IMR-90 (cell line): ENCODE results near the gene ZSCAN5A. TPM values are rescaled to one million over a fixed set of nuclear protein-coding genes. Genes with fewer than 3 reads are reported as not detected.
"Not testable (repeated sequence)": the region's sequence is repeated elsewhere in the genome, so short reads cannot be mapped to it uniquely, and the experiment has no call there.

Source experiments
- ATAC-seq: fragments of 200-7000 bp; cut with Tn5 transposase; 2 replicates; pipeline ENCODE4 v1.9.1; 2020; ENCODE audit warnings: low read depth, mild to moderate bottlenecking, moderate library complexity
- BruUV-seq: library from RNA; stranded (reverse); fragments of 400-500 nt; replicated peaks from 2 replicates; lab custom pipeline; 2021; lab: Mats Ljungman, UMichigan
- CTCF ChIA-PET: fragments of 300-600 bp; formaldehyde crosslinking; extraction: SDS; loops from one replicate; lab custom pipeline; 2021; ENCODE audit warnings: antibody characterized with exemption; lab: Yijun Ruan, JAX
- POLR2A ChIA-PET: fragments of 300-600 bp; sonication (Branson Sonifier 250); formaldehyde crosslinking; loops from one replicate; lab custom pipeline; 2022; ENCODE audit warnings: antibody characterized with exemption; ENCODE audit not compliant: unreplicated experiment; lab: Charles Lee
- DNase-seq: peaks from one replicate; pipeline ENCODE4 v3.0.0; 2013
- H2AFZ ChIP-seq: replicated peaks from 2 replicates; pipeline ENCODE3; 2013; ENCODE audit warnings: low read length, mild to moderate bottlenecking; ENCODE audit not compliant: poor library complexity
- H2AK5ac ChIP-seq: 2 replicates; pipeline ENCODE4 v1.6.1; 2013; ENCODE audit warnings: low read depth, low read length, inconsistent platforms
- H2AK9ac ChIP-seq: replicated peaks from 2 replicates; pipeline ENCODE3; 2013; ENCODE audit warnings: mild to moderate bottlenecking, low read depth, low read length, moderate library complexity; ENCODE audit not compliant: poor library complexity
- H2BK120ac ChIP-seq: 2 replicates; pipeline ENCODE4 v1.6.1; 2013; ENCODE audit warnings: low read depth, low read length, inconsistent platforms
- H2BK15ac ChIP-seq: 3 replicates; pipeline ENCODE4 v1.6.1; 2013; ENCODE audit warnings: low read depth, low read length, inconsistent platforms
- H2BK20ac ChIP-seq: 2 replicates; pipeline ENCODE4 v1.6.1; 2013; ENCODE audit warnings: low read depth, mild to moderate bottlenecking, inconsistent platforms, low read length, moderate library complexity
- H2BK5ac ChIP-seq: 2 replicates; pipeline ENCODE4 v1.6.1; 2013; ENCODE audit warnings: mild to moderate bottlenecking, low read depth, low read length, inconsistent platforms; ENCODE audit not compliant: poor library complexity, severe bottlenecking
- H3K14ac ChIP-seq: replicated peaks from 2 replicates; pipeline ENCODE4 v1.6.1; 2013; ENCODE audit warnings: low read depth, low read length, inconsistent platforms
- H3K18ac ChIP-seq: 2 replicates; pipeline ENCODE4 v1.6.1; 2013; ENCODE audit warnings: low read depth, low read length, control low read depth
- H3K23ac ChIP-seq: 2 replicates; pipeline ENCODE4 v1.6.1; 2013; ENCODE audit warnings: low read depth, low read length, inconsistent platforms
- H3K27ac ChIP-seq: 2 replicates; pipeline ENCODE4 v1.5.1; 2013; ENCODE audit warnings: mild to moderate bottlenecking, control low read depth, low read length; ENCODE audit not compliant: insufficient read depth
- H3K27me3 ChIP-seq: 2 replicates; pipeline ENCODE4 v1.6.1; 2013; ENCODE audit warnings: low read length; ENCODE audit not compliant: control insufficient read depth, insufficient read depth
- H3K36me3 ChIP-seq: 2 replicates; pipeline ENCODE4 v1.6.1; 2013; ENCODE audit warnings: low read length, mixed read lengths; ENCODE audit not compliant: control insufficient read depth, insufficient read depth
- H3K4ac ChIP-seq: 2 replicates; pipeline ENCODE4 v1.6.1; 2013; ENCODE audit warnings: low read depth, low read length, inconsistent platforms
- H3K4me1 ChIP-seq: 2 replicates; pipeline ENCODE4 v1.6.1; 2013; ENCODE audit warnings: low read length, mixed read lengths; ENCODE audit not compliant: control insufficient read depth, insufficient read depth
- H3K4me2 ChIP-seq: 2 replicates; pipeline ENCODE4 v1.6.1; 2013; ENCODE audit warnings: low read depth, mild to moderate bottlenecking, control low read depth, low read length, moderate library complexity
- H3K4me3 ChIP-seq: 2 replicates; pipeline ENCODE4 v1.5.1; 2013; ENCODE audit warnings: low read depth, mild to moderate bottlenecking, control low read depth, low read length, moderate library complexity; ENCODE audit not compliant: insufficient read depth
- H3K56ac ChIP-seq: 2 replicates; pipeline ENCODE4 v1.6.1; 2013; ENCODE audit warnings: low read length, inconsistent platforms; ENCODE audit not compliant: insufficient read depth; ENCODE audit errors: extremely low read depth
- H3K79me1 ChIP-seq, 2 experiments: 2 replicates each; pipeline ENCODE4 v1.6.1; 2013; ENCODE audit warnings: low read length in 2 of 2, inconsistent platforms in 1 of 2, low read depth in 1 of 2
- H3K9ac ChIP-seq: 2 replicates; pipeline ENCODE4 v1.6.1; 2013; ENCODE audit warnings: low read depth, low read length, control low read depth
- H3K9me1 ChIP-seq: 2 replicates; pipeline ENCODE4 v1.6.1; 2013; ENCODE audit warnings: low read length, inconsistent platforms; ENCODE audit not compliant: insufficient read depth
- H3K9me3 ChIP-seq: 2 replicates; pipeline ENCODE4 v1.6.1; 2013; ENCODE audit warnings: low read length; ENCODE audit not compliant: control insufficient read depth, insufficient read depth
- H4K20me1 ChIP-seq: 2 replicates; pipeline ENCODE4 v1.6.1; 2013; ENCODE audit warnings: low read length, inconsistent platforms; ENCODE audit not compliant: insufficient read depth
- H4K5ac ChIP-seq: 2 replicates; pipeline ENCODE4 v1.6.1; 2013; ENCODE audit warnings: mild to moderate bottlenecking, low read depth, low read length, control low read depth
- H4K8ac ChIP-seq, 2 experiments: 2 replicates each; pipeline ENCODE4 v1.6.1; 2013; ENCODE audit warnings: low read depth in 2 of 2, low read length in 2 of 2, control low read depth in 1 of 2, inconsistent platforms in 1 of 2
- H4K91ac ChIP-seq: 2 replicates; pipeline ENCODE4 v1.6.1; 2013; ENCODE audit warnings: low read depth, low read length, inconsistent platforms; ENCODE audit not compliant: insufficient read depth
- WGBS, 2 experiments: methylation state at CpG; one replicate each; pipeline versions ENCODE4 v1.1.5 to v1.1.7; 2013; ENCODE audit warnings: missing lambda C conversion rate in 2 of 2; ENCODE audit not compliant: insufficient read length in 1 of 2; ENCODE audit errors: extremely low coverage in 2 of 2; 5-methylcytosine and 5-hydroxymethylcytosine counted together
- dilution Hi-C: fragments of 300-500 bp; cut with HindIII; formaldehyde crosslinking; loops from one replicate; pipeline ENCODE4 v1.14.3; 2018; ENCODE audit warnings: low sequenced_read_pairs; ENCODE audit not compliant: unreplicated experiment
- in situ Hi-C: fragments of 300-500 bp; cut with MboI; formaldehyde crosslinking; loops from 3 replicates; pipeline ENCODE4 v1.14.3; 2019; ENCODE audit warnings: low sequenced_read_pairs, inconsistent platforms, mixed read lengths
- intact Hi-C: fragments of 100-400 bp; cut with micrococcal nuclease; formaldehyde crosslinking; loops from 2 replicates; pipeline ENCODE4 v1.10.0; 2022
- polyA plus RNA-seq, 3 experiments: library from polyadenylated mRNA; depleted of rRNA; stranded (reverse); fragments of >200 nt; gene quantifications; 2 replicates each; pipeline ENCODE4 v1.2.3, GENCODE V29; 2012; ENCODE audit warnings: low replicate concordance in 1 of 3
- total RNA-seq: library from RNA; depleted of rRNA; stranded (reverse); fragments of >200 nt; gene quantifications from 2 replicates; pipeline ENCODE4 v1.2.3, GENCODE V29; 2012

Gene ZSCAN5A
- total and polyA plus RNA-seq, 2 of the 4 experiments (the other 2 are of a cell fraction) = 4.3 to 5.0 TPM

DNA sequence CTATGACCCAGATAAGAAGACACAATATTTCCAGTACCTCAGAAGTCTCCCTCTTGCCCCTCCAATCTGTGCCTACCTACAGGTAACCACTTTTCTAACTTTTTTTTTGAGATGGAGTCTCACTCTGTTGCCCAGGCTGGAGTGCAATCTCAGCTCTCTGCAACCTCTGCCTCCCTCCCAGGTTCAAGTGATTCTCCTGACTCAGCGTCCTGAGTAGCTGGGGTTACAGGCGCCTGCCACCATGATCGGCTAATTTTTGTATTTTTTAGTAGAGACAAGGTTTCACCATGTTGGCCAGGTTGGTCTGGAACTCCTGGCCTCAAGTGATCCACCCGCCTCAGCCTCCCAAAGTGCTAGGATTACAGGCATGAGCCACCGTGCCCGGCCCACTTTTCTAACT lies 52.7 kb downstream of the ZSCAN5A start:
- H2BK120ac ChIP-seq, H3K36me3 ChIP-seq, H2AK5ac ChIP-seq, H3K23ac ChIP-seq, in situ Hi-C loops, H3K79me1 ChIP-seq, H4K91ac ChIP-seq, H4K5ac ChIP-seq, POLR2A ChIA-PET, H3K14ac ChIP-seq, H3K9me1 ChIP-seq, H3K4me2 ChIP-seq, H2BK15ac ChIP-seq, H2BK20ac ChIP-seq, H3K9me3 ChIP-seq, BruUV-seq, H3K4ac ChIP-seq, H2AK9ac ChIP-seq, DNase-seq, H2AFZ ChIP-seq, ATAC-seq, intact Hi-C loops, H3K9ac ChIP-seq, H3K4me3 ChIP-seq, dilution Hi-C loops, H3K18ac ChIP-seq, H3K56ac ChIP-seq, H4K20me1 ChIP-seq, H3K4me1 ChIP-seq, H2BK5ac ChIP-seq, H3K27ac ChIP-seq, H3K27me3 ChIP-seq, H4K8ac ChIP-seq: not testable (repeated sequence)
- CTCF ChIA-PET = interaction anchor here (0.6 to 1.6 kb wide), 2 partner anchors 9 to 87 kb away, joined by 6 to 8 read pairs; no protein-coding TSS in a partner anchor
- WGBS, 2 experiments = no CpG with 5 or more reads among the region's 6 CpGs
